ENCODE data around the gene KRTAP5-11. TPM values are rescaled to one million over a fixed set of nuclear protein-coding genes. Genes with fewer than 3 reads are reported as not detected.

KRTAP5-11 gene
- total RNA-seq, 3 donors from 2014 or later (not counting 1 experiment from before 2014, with no cell fraction given): not detected

DNA sequence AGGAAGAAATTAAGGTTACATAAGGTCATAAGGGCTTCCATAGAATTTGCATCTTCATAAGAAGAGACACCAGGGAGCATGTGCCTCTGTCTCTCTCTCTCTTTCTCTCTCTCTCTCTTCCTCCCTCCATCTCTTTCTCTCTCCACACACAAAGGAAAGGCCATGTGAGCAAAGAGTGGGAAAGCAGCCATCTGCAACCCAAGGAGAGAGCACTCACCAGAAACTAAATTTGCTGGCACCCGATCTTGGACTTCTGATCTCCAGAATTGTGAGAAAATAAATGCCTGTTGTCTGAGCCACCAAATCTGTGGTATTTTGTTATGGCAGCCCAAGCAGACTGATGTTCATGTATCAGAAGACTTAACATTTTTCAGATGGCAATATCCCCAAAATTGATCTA, 23.7 kb downstream of the KRTAP5-11 start:
- Histone ChIP-seq H3K4me3 (ENCODE audit: low read length) (no peak overlapping the region), H3K36me3 (ENCODE audit: control insufficient read depth, insufficient read depth, low read length) (no peaks in the 10 kb centered on the region), H3K27me3 (ENCODE audit: control insufficient read depth, insufficient read depth, low read length) (peaks cover 2% of the 10 kb centered on the region), H3K4me1 (ENCODE audit: control insufficient read depth, insufficient read depth, low read length) (no peaks in the 10 kb centered on the region), H3K27ac (ENCODE audit: low read length) (no peak overlapping the region), H3K9me3 (ENCODE audit: control insufficient read depth, insufficient read depth, low read length) (no peaks in the 10 kb centered on the region)
- Mint-ChIP-seq H3K27me3 (ENCODE audit: low read depth in 2 of 2) (peaks cover 28 to 31% of the 10 kb centered on the region in 2 donors), H3K4me3 (no peak overlapping the region), H3K9me3 (no peaks in the 10 kb centered on the region), H3K36me3 (no peaks in the 10 kb centered on the region), H3K4me1 (no peaks in the 10 kb centered on the region), H3K27ac (no peak overlapping the region)
- ATAC-seq (no peak), DNase-seq (no peak)
- intact Hi-C loops (cut with micrococcal nuclease): no loop called here
- WGBS (ENCODE audit: insufficient coverage): 88% methylated on average over 1 of the region's 1 CpG
- TF ChIP-seq, protein P1, sequence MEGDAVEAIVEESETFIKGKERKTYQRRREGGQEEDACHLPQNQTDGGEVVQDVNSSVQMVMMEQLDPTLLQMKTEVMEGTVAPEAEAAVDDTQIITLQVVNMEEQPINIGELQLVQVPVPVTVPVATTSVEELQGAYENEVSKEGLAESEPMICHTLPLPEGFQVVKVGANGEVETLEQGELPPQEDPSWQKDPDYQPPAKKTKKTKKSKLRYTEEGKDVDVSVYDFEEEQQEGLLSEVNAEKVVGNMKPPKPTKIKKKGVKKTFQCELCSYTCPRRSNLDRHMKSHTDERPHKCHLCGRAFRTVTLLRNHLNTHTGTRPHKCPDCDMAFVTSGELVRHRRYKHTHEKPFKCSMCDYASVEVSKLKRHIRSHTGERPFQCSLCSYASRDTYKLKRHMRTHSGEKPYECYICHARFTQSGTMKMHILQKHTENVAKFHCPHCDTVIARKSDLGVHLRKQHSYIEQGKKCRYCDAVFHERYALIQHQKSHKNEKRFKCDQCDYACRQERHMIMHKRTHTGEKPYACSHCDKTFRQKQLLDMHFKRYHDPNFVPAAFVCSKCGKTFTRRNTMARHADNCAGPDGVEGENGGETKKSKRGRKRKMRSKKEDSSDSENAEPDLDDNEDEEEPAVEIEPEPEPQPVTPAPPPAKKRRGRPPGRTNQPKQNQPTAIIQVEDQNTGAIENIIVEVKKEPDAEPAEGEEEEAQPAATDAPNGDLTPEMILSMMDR (IDR thresholded peaks at IDR 0.05): no peak

- intact Hi-C loops (cut with micrococcal nuclease): no loop called here
- H3K36me3 Mint-ChIP-seq: no peaks in the 10 kb centered on the region
- H3K4me3 Mint-ChIP-seq: no peak overlapping the region
- Histone ChIP-seq H3K27me3 (ENCODE audit: control insufficient read depth, insufficient read depth, low read length) (no peaks in the 10 kb centered on the region), H3K4me3 (ENCODE audit: low read length) (no peak overlapping the region), H3K4me1 (ENCODE audit: control insufficient read depth, insufficient read depth, low read length) (no peaks in the 10 kb centered on the region), H3K36me3 (ENCODE audit: control insufficient read depth, insufficient read depth, low read length) (no peaks in the 10 kb centered on the region), H3K9me3 (ENCODE audit: control insufficient read depth, insufficient read depth, low read length) (no peaks in the 10 kb centered on the region), H3K27ac (ENCODE audit: low read length) (no peak overlapping the region)
- no peak overlapping the region for H3K27ac Mint-ChIP-seq
- no peak for DNase-seq
- H3K9me3 Mint-ChIP-seq: no peaks in the 10 kb centered on the region
- H3K27me3 Mint-ChIP-seq (ENCODE audit: low read depth in 2 of 2): peaks cover 14 to 16% of the 10 kb centered on the region in 2 donors
- TF ChIP-seq, protein P1 (IDR thresholded peaks at IDR 0.05): no peak
- no peaks in the 10 kb centered on the region for H3K4me1 Mint-ChIP-seq
- ATAC-seq: no peak
These were observed 25.4 kb downstream of the KRTAP5-11 start for GRCh38 chr11:71557257-71557656.

GRCh38 chr11:71556018-71556417, 26.7 kb downstream of the KRTAP5-11 start:
- Histone ChIP-seq H3K9me3 (ENCODE audit: control insufficient read depth, insufficient read depth, low read length) (no peaks in the 10 kb centered on the region), H3K4me3 (ENCODE audit: low read length) (no peak overlapping the region), H3K27ac (ENCODE audit: low read length) (no peak overlapping the region), H3K36me3 (ENCODE audit: control insufficient read depth, insufficient read depth, low read length) (no peaks in the 10 kb centered on the region), H3K4me1 (ENCODE audit: control insufficient read depth, insufficient read depth, low read length) (no peaks in the 10 kb centered on the region), H3K27me3 (ENCODE audit: control insufficient read depth, insufficient read depth, low read length) (no peaks in the 10 kb centered on the region)
- H3K27me3 Mint-ChIP-seq (ENCODE audit: low read depth in 2 of 2): peaks cover 6 to 9% of the 10 kb centered on the region in 2 donors
- 97% methylated on average over 4 of the region's 4 CpGs for WGBS (ENCODE audit: insufficient coverage)
- H3K36me3 Mint-ChIP-seq: no peaks in the 10 kb centered on the region
- DNase-seq (no peak), ATAC-seq (no peak)
- no peaks in the 10 kb centered on the region for H3K4me1 Mint-ChIP-seq
- TF ChIP-seq, protein P1 (IDR thresholded peaks at IDR 0.05): no peak
- no peaks in the 10 kb centered on the region for H3K9me3 Mint-ChIP-seq
- intact Hi-C loops (cut with micrococcal nuclease): no loop called here
- H3K4me3 Mint-ChIP-seq: no peak overlapping the region
- H3K27ac Mint-ChIP-seq: no peak overlapping the region

- TF ChIP-seq, protein P1 (IDR thresholded peaks at IDR 0.05): no peak
- intact Hi-C loops (cut with micrococcal nuclease): no loop called here
- no peaks in the 10 kb centered on the region for H3K36me3 Mint-ChIP-seq
- H3K4me1 Mint-ChIP-seq: no peaks in the 10 kb centered on the region
- H3K9me3 Mint-ChIP-seq: no peaks in the 10 kb centered on the region
- DNase-seq: no peak
- Histone ChIP-seq H3K9me3 (ENCODE audit: control insufficient read depth, insufficient read depth, low read length) (no peaks in the 10 kb centered on the region), H3K27me3 (ENCODE audit: control insufficient read depth, insufficient read depth, low read length) (no peaks in the 10 kb centered on the region), H3K27ac (ENCODE audit: low read length) (no peak overlapping the region), H3K4me1 (ENCODE audit: control insufficient read depth, insufficient read depth, low read length) (no peaks in the 10 kb centered on the region), H3K4me3 (ENCODE audit: low read length) (no peak overlapping the region), H3K36me3 (ENCODE audit: control insufficient read depth, insufficient read depth, low read length) (no peaks in the 10 kb centered on the region)
- ATAC-seq: no peak
- H3K27ac Mint-ChIP-seq: no peak overlapping the region
- WGBS (ENCODE audit: insufficient coverage): 90% methylated on average over 11 of the region's 11 CpGs
- H3K27me3 Mint-ChIP-seq (ENCODE audit: low read depth in 2 of 2): peaks cover 3 to 7% of the 10 kb centered on the region in 2 donors
- H3K4me3 Mint-ChIP-seq: no peak overlapping the region
These were observed 27.2 kb downstream of the KRTAP5-11 start for GRCh38 chr11:71555508-71555907.
